Mucosa of stomach (tissue), 1 donor: ENCODE data around the gene PTPRC.

Experiments used
- H3K27me3 ChIP-seq: one replicate; pipeline ENCODE4 v1.7.0; 2013; ENCODE audit warnings: mild to moderate bottlenecking, low read length; ENCODE audit not compliant: control insufficient read depth, insufficient read depth
- H3K36me3 ChIP-seq: one replicate; pipeline ENCODE4 v1.7.0; 2013; ENCODE audit warnings: low read length; ENCODE audit not compliant: control insufficient read depth, insufficient read depth
- H3K4me1 ChIP-seq: one replicate; pipeline ENCODE4 v1.7.0; 2013; ENCODE audit warnings: mild to moderate bottlenecking, low read length; ENCODE audit not compliant: control insufficient read depth, insufficient read depth
- H3K4me3 ChIP-seq: one replicate; pipeline ENCODE4 v1.7.0; 2013; ENCODE audit warnings: low read length
- H3K9ac ChIP-seq: one replicate; pipeline ENCODE4 v1.7.0; 2013; ENCODE audit warnings: mild to moderate bottlenecking, low read length, moderate library complexity
- H3K9me3 ChIP-seq: one replicate; pipeline ENCODE4 v1.7.0; 2013; ENCODE audit warnings: mild to moderate bottlenecking, low read length, moderate library complexity; ENCODE audit not compliant: control insufficient read depth
- donor health status: Pancreatic carcinoma.

PTPRC gene

DNA sequence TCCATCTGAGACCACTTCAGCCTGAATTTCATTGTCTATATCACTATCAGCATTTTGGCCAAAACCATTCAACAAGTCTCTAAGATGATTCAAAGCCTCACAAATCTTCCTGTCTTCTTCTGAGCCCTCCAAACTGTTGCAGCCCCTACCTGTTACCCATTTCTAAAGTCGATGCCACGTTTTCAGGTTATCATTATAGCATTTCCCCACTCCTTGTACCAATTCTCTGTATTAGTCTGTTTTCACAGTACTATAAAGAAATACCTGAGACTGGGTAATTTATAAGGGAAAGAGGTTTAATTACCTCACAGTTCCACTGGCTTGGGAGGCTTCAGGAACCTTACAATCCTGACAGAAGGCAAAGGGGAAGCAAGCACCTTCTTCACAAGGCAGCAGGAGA lies 158.8 kb downstream of the PTPRC start:
- Histone ChIP-seq H3K4me1 (no peaks in the 10 kb centered on the region), H3K36me3 (no peaks in the 10 kb centered on the region), H3K9me3 (no peaks in the 10 kb centered on the region), H3K9ac (no peak overlapping the region), H3K27me3 (no peaks in the 10 kb centered on the region), H3K4me3 (no peak overlapping the region)

DNA sequence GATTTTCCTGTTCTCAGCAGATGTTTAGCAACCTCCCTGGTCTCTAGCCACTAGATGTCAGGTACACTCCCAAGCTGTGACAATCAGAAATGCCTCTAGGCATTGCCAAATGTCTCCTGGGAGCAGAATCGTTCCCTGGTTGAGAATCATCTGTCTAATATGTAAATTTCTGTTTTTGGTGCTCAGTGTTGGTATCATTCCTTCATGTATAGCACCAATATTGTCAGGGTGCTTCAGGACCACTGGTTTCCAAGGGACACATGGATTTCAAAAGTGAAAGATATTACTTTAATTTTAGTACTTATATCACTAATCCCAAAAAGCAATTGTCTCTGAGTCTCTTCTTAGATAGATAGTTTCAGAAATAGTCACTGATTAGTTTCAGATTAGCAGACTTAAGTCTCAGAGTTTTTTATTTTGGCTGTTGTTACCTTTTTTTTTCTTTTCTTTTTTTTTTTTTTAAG lies 160.1 kb downstream of the PTPRC start:
- H3K27me3 ChIP-seq = no peaks in the 10 kb centered on the region
- no peaks in the 10 kb centered on the region for H3K9me3 ChIP-seq
- no peaks in the 10 kb centered on the region for H3K36me3 ChIP-seq
- H3K4me1 ChIP-seq = no peaks in the 10 kb centered on the region
- no peak overlapping the region for H3K9ac ChIP-seq
- no peak overlapping the region for H3K4me3 ChIP-seq

DNA sequence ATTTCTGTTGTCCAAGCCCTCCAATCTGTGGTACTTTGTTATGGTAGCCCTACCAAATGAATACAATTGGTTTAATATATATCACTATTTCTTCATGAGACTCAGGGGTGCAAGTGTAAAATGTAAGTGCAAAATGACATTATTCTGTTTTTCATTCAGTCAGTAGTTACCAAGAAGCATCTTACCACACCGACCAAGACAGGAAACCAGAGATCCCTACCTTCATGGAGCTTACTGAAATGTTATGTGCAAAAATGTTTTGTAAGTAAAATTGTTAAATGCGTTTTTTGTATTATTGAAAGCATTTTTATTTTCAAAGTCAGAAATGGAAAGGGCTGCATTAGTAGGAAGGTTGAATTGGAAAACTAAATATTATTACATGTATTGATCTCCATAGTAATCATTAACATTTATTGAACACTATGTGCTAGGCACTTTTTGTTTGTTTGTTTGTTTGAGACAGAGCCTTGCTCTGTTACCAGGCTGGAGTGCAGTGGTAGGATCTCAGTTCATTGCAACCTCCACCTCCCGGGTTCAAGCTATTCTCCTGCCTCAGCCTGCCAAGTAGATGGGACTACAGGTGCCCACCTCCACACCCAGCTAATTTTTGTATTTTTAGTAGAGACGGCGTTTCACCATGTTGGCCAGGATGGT lies 166.8 kb downstream of the PTPRC start:
- no peaks in the 10 kb centered on the region for H3K9me3 ChIP-seq
- no peak overlapping the region for H3K9ac ChIP-seq
- H3K4me3 ChIP-seq = no peak overlapping the region
- H3K36me3 ChIP-seq = no peaks in the 10 kb centered on the region
- H3K27me3 ChIP-seq = no peaks in the 10 kb centered on the region
- H3K4me1 ChIP-seq = no peaks in the 10 kb centered on the region

DNA sequence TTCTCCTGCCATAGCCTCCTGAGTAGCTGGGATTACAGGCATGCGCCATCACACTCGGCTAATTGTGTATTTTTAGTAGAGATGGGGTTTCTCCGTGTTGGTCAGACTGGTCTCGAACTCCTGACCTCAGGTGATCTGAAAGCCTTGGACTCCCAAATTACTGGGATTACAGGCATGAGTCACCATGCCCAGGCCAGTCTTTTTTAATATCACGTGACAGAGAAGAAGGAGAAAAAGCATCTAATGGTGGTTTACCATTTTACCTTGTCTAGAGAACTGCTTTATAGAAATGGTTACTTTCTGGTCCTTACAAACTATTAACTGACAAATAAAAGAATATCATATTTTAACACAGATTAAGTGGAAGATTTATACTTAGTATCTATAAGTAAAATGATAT lies 168.0 kb downstream of the PTPRC start:
- no peak overlapping the region for H3K9ac ChIP-seq
- no peaks in the 10 kb centered on the region for H3K4me1 ChIP-seq
- no peaks in the 10 kb centered on the region for H3K27me3 ChIP-seq
- no peaks in the 10 kb centered on the region for H3K36me3 ChIP-seq
- no peak overlapping the region for H3K4me3 ChIP-seq
- no peaks in the 10 kb centered on the region for H3K9me3 ChIP-seq
